RWPE1 (cell line): ENCODE data around the gene PTGS1.

ENCODE experiments used
- CTCF ChIA-PET: fragments of 350-600 bp; sonication (Branson Sonifier 250); formaldehyde crosslinking; extraction: SDS; loops from one replicate; lab custom pipeline; 2021; lab: Yijun Ruan, JAX
- POLR2A ChIA-PET: fragments of 400-600 bp; formaldehyde crosslinking; extraction: SDS; loops from one replicate; lab custom pipeline; 2020; ENCODE audit warnings: antibody characterized with exemption; ENCODE audit not compliant: low non-redundant PET; lab: Yijun Ruan, JAX
- DNase-seq: peaks from one replicate; pipeline ENCODE4 v3.0.0; 2012; ENCODE audit warnings: low spot score
- H3K27ac ChIP-seq: fragments of 450-650 bp; 2 replicates; pipeline ENCODE4 v1.5.1; 2017
- TF ChIP-seq, protein P1 (sequence below): fragments of 450-650 bp; conservative IDR thresholded peaks from 2 replicates; pipeline ENCODE4 v1.5.1; 2017; ENCODE audit warnings: low read depth, mild to moderate bottlenecking

Gene PTGS1

GRCh38 chr9:122378236-122378635 lies 7.4 kb downstream of the PTGS1 start:
- ChIA-PET CTCF (interaction anchor here (0.7 kb wide), 1 partner anchor 432 kb away, joined by 3 read pairs; no protein-coding TSS in a partner anchor), POLR2A (no interaction called here)
- no peak for DNase-seq
- H3K27ac ChIP-seq: no peak overlapping the region
- TF ChIP-seq, protein P1, sequence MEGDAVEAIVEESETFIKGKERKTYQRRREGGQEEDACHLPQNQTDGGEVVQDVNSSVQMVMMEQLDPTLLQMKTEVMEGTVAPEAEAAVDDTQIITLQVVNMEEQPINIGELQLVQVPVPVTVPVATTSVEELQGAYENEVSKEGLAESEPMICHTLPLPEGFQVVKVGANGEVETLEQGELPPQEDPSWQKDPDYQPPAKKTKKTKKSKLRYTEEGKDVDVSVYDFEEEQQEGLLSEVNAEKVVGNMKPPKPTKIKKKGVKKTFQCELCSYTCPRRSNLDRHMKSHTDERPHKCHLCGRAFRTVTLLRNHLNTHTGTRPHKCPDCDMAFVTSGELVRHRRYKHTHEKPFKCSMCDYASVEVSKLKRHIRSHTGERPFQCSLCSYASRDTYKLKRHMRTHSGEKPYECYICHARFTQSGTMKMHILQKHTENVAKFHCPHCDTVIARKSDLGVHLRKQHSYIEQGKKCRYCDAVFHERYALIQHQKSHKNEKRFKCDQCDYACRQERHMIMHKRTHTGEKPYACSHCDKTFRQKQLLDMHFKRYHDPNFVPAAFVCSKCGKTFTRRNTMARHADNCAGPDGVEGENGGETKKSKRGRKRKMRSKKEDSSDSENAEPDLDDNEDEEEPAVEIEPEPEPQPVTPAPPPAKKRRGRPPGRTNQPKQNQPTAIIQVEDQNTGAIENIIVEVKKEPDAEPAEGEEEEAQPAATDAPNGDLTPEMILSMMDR: no peak

DNA sequence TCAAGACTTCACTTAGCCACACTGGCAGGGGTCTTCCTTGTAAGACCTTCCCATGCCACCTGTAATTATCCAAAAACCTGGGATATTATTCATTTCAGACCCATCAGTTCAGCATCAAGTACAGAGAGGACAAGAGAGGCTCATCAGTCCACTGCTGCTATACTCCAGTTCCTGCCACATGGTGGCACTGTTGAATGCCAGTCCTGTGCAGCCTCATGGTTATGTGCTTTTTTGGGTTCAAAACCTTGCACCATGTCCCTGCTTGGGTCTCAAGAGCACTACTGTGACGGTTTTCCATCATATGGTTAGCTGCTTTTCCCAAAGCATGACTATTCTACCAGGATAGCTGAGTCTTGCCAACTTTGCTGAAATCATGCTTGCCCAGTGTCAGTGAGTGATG lies 8.5 kb downstream of the PTGS1 start:
- no peak overlapping the region for H3K27ac ChIP-seq
- no peak for DNase-seq
- ChIA-PET POLR2A (no interaction called here), CTCF (interaction anchor here (1.2 kb wide), 1 partner anchor 256 kb away, joined by 3 read pairs; no protein-coding TSS in a partner anchor)
- TF ChIP-seq, protein P1: no peak; the same call in 1 of the 2 replicates

DNA sequence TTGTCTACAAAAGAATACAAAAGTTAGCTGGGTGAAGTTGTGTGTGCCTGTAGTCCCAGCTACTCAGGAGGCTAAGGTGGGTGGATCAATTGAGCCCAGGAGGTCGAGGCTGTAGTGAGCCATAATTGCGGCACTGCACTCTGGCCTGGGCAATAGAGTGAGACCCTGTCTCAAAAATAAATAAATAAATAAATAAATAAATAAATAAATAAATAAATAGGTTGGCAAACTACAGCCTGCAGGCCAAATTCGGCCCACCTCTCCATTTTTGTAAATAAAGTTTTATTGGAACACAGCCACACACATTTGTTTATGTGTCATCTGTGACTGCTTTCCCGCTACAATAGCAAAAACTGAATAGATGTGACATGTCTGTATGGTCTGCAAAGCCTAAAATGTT lies 9.5 kb downstream of the PTGS1 start:
- CTCF ChIA-PET: interaction anchor here (0.7 kb wide), 1 partner anchor 143 kb away, joined by 3 read pairs; no protein-coding TSS in a partner anchor
- TF ChIP-seq, protein P1: no peak
- POLR2A ChIA-PET: no interaction called here
- DNase-seq: no peak
- H3K27ac ChIP-seq: no peak overlapping the region

DNA sequence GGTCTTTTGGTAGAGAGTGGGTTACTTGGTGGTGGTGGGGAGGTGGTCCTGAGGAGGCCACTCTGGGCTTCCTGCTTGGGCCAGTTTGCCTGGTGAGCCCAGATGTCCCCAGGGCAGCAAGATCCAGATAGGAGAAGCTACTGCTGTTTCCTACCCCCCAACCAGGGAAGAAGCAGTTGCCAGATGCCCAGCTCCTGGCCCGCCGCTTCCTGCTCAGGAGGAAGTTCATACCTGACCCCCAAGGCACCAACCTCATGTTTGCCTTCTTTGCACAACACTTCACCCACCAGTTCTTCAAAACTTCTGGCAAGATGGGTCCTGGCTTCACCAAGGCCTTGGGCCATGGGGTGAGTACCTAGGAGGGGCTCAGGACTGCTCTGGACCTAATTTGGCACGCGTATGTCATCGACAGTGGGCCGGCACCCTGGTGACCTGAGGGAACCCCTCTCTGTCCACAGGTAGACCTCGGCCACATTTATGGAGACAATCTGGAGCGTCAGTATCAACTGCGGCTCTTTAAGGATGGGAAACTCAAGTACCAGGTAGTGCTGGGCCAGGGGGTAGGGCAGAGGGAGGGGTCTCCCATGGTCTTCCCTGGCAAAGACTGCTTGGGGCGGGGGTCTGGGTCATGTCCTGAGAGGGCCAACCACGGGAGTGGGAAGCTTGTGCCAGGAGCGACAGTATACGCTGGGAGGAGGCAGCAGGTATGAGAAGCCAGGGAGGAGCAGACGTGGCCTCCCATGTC lies 10.6 kb downstream of the PTGS1 start:
- CTCF ChIA-PET: no interaction called here
- TF ChIP-seq, protein P1: no peak
- POLR2A ChIA-PET: no interaction called here

DNA sequence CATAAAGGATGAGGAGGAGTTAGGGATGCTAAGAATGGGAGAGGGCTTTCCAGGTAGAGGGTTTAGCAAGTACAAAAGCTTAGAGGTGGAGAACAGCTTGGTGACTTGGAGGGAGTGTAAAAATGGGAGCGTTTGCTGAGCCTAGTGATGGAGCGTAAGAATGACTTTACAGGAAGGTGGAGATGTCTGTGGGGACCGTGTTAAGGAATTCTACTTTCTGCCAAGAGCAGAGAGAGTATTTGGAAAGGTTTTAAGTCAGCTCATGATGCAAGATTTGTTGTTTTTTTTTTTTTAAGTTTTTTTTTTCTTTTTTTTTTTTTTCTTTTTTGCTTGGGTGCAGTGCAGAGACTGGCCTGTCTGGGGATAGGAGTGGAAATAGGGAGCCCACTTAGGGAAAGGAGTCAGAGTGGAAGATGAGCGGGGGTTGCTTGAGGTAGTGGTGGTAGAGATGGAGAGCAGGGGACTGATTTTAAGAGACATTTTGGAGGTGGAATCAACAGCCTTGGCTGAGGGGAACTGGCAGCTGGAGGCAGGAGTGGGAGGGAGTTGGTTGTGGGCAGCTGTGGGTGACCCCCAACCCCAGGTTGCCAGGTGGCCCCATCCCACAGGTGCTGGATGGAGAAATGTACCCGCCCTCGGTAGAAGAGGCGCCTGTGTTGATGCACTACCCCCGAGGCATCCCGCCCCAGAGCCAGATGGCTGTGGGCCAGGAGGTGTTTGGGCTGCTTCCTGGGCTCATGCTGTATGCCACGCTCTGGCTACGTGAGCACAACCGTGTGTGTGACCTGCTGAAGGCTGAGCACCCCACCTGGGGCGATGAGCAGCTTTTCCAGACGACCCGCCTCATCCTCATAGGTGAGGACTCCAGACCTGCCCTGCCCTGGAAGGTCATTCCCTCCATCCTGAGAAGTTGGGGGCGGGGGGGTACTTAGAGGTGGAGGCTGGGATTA lies 12.4 kb downstream of the PTGS1 start:
- CTCF ChIA-PET: interaction anchor here (0.6 to 1.7 kb wide), 4 partner anchors 14 to 574 kb away, joined by 3 to 4 read pairs (median 4); no protein-coding TSS in a partner anchor
- POLR2A ChIA-PET: interaction anchor here (0.6 kb wide), 1 partner anchor 13 kb away, joined by 4 read pairs; the partner anchor contains the start of gene PTGS1
- TF ChIP-seq, protein P1: no peak
- peak overlapping the region; percentile 48 for H3K27ac ChIP-seq
- DNase-seq: peak; percentile 60

More for the DNA sequence above, 10.6 kb downstream of the PTGS1 start:
- H3K27ac ChIP-seq: no peak overlapping the region
- no peak for DNase-seq

GRCh38 chr9:122383992-122384461 lies 13.2 kb downstream of the PTGS1 start:
- CTCF ChIA-PET: interaction anchor here (0.6 kb wide), 1 partner anchor 33 kb away, joined by 3 read pairs; no protein-coding TSS in a partner anchor
- peak; percentile 68 for DNase-seq
- POLR2A ChIA-PET: no interaction called here
- H3K27ac ChIP-seq: peak overlapping the region; percentile 48
- TF ChIP-seq, protein P1: no peak
